KMS-11 (cell line): Measurements from ENCODE around the gene KCNQ1.

Experiments used
- H2AFZ ChIP-seq: fragments of 200-600 bp; sonication (generic); 2 replicates; pipeline ENCODE4 v1.6.1; 2016; ENCODE audit warnings: antibody characterized with exemption, mixed run types, low read depth
- H3K27ac ChIP-seq: fragments of 200-600 bp; sonication (generic); 2 replicates; pipeline ENCODE4 v1.6.1; 2016; ENCODE audit warnings: mild to moderate bottlenecking, mixed run types
- H3K27me3 ChIP-seq: fragments of 200-600 bp; sonication (generic); 2 replicates; pipeline ENCODE4 v1.6.1; 2017; ENCODE audit warnings: mild to moderate bottlenecking, low read depth, mixed run types, moderate library complexity; ENCODE audit not compliant: insufficient read depth
- H3K36me3 ChIP-seq: fragments of 200-600 bp; sonication (generic); 2 replicates; pipeline ENCODE4 v1.6.1; 2017; ENCODE audit warnings: mild to moderate bottlenecking, mixed run types; ENCODE audit not compliant: insufficient read depth
- H3K4me1 ChIP-seq: fragments of 200-600 bp; sonication (generic); 2 replicates; pipeline ENCODE4 v1.6.1; 2016; ENCODE audit warnings: mild to moderate bottlenecking, low read depth, mixed run types; ENCODE audit not compliant: poor library complexity, severe bottlenecking
- H3K4me2 ChIP-seq: fragments of 200-600 bp; sonication (generic); 2 replicates; pipeline ENCODE4 v1.7.0; 2016; ENCODE audit warnings: mild to moderate bottlenecking, mixed run types
- H3K4me3 ChIP-seq: fragments of 200-600 bp; sonication (generic); IDR thresholded peaks from 2 replicates; pipeline ENCODE4 v1.6.1; 2017; ENCODE audit warnings: low read depth, low read length, mixed read lengths; ENCODE audit not compliant: insufficient read depth
- H3K79me2 ChIP-seq: fragments of 200-600 bp; sonication (generic); 2 replicates; pipeline ENCODE4 v1.6.1; 2016; ENCODE audit warnings: low read depth, mixed run types; ENCODE audit not compliant: insufficient read depth
- H3K9ac ChIP-seq: fragments of 200-600 bp; sonication (generic); 2 replicates; pipeline ENCODE4 v1.6.1; 2016; ENCODE audit warnings: mild to moderate bottlenecking, mixed run types
- H4K20me1 ChIP-seq: fragments of 200-600 bp; sonication (generic); 2 replicates; pipeline ENCODE4 v1.6.1; 2016; ENCODE audit warnings: mild to moderate bottlenecking, mixed run types; ENCODE audit not compliant: insufficient read depth
- TF ChIP-seq, protein P1 (sequence below): fragments of 200-600 bp; sonication (generic); conservative IDR thresholded peaks from 2 replicates; pipeline ENCODE4 v1.6.1; 2017; ENCODE audit warnings: low read depth, mild to moderate bottlenecking, antibody characterized with exemption, low read length, moderate library complexity, mixed read lengths

KCNQ1 gene

DNA sequence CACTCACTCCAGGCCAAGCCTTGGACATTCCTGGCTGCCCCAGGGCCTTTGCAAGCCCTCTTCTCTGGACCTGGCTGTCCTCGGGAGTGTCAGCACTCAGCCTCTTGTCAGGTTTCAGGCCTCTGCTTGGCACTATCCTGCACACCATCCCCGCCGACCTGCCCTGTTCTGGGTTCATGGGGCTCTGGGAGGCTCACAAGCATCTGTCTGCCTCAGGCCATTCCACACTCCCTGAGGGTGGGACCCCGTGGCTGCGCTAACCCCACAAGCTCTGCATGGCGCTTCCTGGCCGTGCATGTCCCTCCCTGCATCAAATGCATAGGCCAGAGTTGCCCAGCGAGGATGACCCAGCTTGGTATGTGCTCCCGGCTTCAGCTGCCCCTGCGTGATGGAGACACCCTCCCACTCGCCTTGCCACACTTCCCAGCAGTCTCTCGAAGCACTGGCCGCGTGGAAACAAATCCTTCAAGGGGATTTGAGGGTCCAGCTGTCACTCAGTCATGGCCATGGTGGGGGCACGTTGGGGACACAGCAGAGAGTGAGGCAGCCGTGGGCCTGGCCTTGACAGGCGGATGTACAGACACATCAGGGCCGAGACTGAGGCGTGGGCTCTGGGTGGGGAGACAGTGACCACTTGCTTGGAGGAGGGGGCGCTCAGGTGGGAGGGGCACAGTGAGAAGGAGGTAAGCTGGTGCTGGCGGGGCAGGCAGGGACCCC lies 87.3 kb downstream of the KCNQ1 start:
- Histone ChIP-seq H3K4me1 (peaks cover 9% of the 10 kb centered on the region), H2AFZ (no peak overlapping the region)
- TF ChIP-seq, protein P1, sequence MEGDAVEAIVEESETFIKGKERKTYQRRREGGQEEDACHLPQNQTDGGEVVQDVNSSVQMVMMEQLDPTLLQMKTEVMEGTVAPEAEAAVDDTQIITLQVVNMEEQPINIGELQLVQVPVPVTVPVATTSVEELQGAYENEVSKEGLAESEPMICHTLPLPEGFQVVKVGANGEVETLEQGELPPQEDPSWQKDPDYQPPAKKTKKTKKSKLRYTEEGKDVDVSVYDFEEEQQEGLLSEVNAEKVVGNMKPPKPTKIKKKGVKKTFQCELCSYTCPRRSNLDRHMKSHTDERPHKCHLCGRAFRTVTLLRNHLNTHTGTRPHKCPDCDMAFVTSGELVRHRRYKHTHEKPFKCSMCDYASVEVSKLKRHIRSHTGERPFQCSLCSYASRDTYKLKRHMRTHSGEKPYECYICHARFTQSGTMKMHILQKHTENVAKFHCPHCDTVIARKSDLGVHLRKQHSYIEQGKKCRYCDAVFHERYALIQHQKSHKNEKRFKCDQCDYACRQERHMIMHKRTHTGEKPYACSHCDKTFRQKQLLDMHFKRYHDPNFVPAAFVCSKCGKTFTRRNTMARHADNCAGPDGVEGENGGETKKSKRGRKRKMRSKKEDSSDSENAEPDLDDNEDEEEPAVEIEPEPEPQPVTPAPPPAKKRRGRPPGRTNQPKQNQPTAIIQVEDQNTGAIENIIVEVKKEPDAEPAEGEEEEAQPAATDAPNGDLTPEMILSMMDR, result no peak

DNA sequence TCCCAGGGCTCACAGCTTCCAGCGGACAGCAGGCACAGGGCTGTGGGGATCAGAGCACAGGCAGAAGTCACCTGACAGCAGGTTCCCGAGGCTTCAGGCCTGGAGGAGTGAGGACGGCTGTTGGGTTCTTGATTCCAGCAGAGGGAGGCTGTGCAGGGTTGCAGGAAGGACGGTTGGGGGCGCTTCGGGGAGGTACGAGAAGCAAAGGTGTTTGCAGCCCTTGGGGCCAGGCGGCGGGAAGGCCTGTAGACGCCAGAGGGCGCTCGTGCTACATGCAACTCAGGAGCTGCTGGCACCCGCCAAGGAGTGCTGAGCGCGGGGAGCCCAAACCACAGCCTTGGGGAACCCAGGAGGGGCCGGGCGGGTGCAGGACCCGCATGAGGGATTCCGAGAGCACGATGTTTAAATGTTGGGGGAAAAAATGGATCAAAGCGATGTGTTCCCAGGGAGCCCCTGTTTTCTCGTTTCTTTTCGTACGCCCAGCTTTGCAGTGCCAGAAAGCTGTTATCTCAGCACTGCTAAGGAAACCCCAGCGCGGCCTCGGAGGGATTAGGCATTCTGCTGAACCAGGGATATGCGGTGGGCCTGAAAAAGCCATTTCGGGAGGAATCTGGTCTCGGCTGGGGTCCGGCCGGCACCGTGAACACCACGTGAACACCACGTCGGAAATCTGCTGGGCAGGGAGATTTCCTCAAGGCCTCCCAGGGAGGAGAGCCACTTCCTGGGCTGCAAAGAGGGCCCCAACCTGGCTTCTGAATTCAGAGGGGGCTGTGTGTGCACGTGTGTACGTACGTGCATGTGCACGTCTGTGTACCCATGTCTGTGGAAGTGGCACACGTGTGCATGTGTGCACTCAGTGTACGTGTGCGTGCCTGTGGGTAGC lies 88.1 kb downstream of the KCNQ1 start:
- H3K4me1 ChIP-seq, result peaks cover 9% of the 10 kb centered on the region
- no peak overlapping the region for H2AFZ ChIP-seq
- H3K27me3 ChIP-seq, result no peaks in the 10 kb centered on the region
- TF ChIP-seq, protein P1, result peak; percentile 96
- no peaks in the 10 kb centered on the region for H3K36me3 ChIP-seq
- no peak overlapping the region for H3K4me2 ChIP-seq
- no peaks in the 10 kb centered on the region for H4K20me1 ChIP-seq
- no peak overlapping the region for H3K27ac ChIP-seq
- H3K9ac ChIP-seq, result no peak overlapping the region
- no peak overlapping the region for H3K4me3 ChIP-seq
- H3K79me2 ChIP-seq, result no peaks in the 10 kb centered on the region

More for the DNA sequence above, 87.3 kb downstream of the KCNQ1 start:
- Histone ChIP-seq H4K20me1 (no peaks in the 10 kb centered on the region), H3K27ac (no peak overlapping the region), H3K9ac (no peak overlapping the region), H3K4me2 (no peak overlapping the region), H3K36me3 (no peaks in the 10 kb centered on the region), H3K79me2 (no peaks in the 10 kb centered on the region), H3K27me3 (no peaks in the 10 kb centered on the region), H3K4me3 (no peak overlapping the region)

DNA sequence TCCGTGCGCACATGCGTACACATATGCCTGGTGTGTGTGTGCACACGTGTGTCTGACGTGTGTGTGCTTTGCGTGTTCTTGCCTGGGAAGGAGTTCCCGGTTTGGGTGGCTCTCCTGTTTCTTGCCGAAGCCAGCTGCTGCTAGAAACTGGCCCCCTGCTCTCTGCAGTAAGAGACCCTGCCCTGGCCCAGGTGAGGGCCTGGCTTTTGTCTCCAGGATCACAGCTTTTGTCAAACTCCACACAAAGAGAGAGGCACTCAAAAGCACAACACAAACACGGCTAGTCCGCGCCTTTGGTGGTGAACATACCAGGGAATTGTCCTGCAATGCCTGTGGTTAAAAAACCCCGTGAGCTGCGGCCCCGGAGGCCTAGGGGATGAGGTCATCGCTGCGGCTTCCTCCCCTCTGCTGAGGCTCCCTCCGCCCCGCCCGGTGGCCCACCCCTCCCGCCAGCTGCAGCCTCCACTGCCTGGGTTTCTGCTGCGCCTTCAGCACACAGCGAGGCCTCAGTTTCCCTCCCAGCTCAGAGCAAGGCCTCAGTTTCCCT lies 88.9 kb downstream of the KCNQ1 start:
- Histone ChIP-seq H3K9ac (no peak overlapping the region), H3K4me1 (peaks cover 9% of the 10 kb centered on the region), H3K36me3 (no peaks in the 10 kb centered on the region), H3K4me2 (no peak overlapping the region), H4K20me1 (no peaks in the 10 kb centered on the region), H2AFZ (no peak overlapping the region), H3K27me3 (no peaks in the 10 kb centered on the region), H3K27ac (no peak overlapping the region), H3K4me3 (no peak overlapping the region), H3K79me2 (no peaks in the 10 kb centered on the region)
- TF ChIP-seq, protein P1, result no peak

DNA sequence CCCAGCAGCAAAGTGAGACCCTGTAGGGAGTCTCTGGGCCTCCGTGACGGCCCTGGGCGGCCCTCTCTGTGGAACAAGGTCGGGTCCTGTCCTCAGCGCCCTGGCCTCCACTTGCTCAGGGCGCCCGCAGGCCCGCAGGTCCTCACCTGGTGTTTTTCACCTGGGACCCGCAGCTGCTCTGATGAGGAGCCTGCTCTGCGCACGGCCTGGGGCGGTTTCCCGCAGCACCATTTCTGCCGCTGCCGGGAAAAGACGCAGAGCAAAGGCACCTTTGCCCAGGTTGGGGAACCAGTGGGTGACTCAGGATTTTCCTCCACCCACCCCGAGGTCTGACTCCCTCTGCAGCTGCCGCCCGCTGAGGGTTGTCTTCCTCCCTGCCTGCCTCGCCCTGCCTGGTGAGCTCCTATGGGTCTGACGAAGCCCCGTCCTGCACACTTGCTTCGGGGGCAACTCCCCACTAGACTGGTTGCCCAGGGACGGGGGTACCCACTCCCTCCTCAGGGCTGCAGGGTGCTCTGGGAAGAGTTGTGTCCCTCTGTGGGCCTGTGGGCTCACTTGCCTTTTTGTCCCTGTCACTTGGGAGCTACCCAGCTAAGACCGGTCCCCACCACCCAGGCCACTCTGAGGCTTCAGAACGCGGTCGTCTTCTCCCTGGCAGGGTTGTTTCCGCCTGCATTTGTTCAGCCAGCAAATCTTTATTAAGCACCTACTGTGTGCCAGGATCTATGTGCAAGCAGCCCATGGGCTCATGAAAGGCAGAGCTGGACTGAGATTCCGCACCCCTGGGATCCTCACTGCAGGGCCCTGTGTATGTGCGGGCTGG lies 89.5 kb downstream of the KCNQ1 start:
- Histone ChIP-seq H3K27ac (no peak overlapping the region), H3K4me3 (no peak overlapping the region), H4K20me1 (no peaks in the 10 kb centered on the region), H3K4me2 (no peak overlapping the region), H3K27me3 (no peaks in the 10 kb centered on the region), H3K9ac (no peak overlapping the region), H3K36me3 (no peaks in the 10 kb centered on the region), H3K4me1 (peaks cover 9% of the 10 kb centered on the region), H2AFZ (no peak overlapping the region), H3K79me2 (no peaks in the 10 kb centered on the region)
- TF ChIP-seq, protein P1, result no peak
